NCI-H446 (cell line): ENCODE data around the gene STAG3.
A peak's percentile ranks its signal among the peaks of the same experiment; 100 is the strongest.
"Not testable (repeated sequence)": the region's sequence is repeated elsewhere in the genome, so short reads cannot be mapped to it uniquely, and the experiment has no call there.

Experiments
- DNase-seq, 2 experiments: peaks; one replicate each; lab custom pipeline; 2025; lab: John Stamatoyannopoulos, UW

Gene STAG3, protein sequence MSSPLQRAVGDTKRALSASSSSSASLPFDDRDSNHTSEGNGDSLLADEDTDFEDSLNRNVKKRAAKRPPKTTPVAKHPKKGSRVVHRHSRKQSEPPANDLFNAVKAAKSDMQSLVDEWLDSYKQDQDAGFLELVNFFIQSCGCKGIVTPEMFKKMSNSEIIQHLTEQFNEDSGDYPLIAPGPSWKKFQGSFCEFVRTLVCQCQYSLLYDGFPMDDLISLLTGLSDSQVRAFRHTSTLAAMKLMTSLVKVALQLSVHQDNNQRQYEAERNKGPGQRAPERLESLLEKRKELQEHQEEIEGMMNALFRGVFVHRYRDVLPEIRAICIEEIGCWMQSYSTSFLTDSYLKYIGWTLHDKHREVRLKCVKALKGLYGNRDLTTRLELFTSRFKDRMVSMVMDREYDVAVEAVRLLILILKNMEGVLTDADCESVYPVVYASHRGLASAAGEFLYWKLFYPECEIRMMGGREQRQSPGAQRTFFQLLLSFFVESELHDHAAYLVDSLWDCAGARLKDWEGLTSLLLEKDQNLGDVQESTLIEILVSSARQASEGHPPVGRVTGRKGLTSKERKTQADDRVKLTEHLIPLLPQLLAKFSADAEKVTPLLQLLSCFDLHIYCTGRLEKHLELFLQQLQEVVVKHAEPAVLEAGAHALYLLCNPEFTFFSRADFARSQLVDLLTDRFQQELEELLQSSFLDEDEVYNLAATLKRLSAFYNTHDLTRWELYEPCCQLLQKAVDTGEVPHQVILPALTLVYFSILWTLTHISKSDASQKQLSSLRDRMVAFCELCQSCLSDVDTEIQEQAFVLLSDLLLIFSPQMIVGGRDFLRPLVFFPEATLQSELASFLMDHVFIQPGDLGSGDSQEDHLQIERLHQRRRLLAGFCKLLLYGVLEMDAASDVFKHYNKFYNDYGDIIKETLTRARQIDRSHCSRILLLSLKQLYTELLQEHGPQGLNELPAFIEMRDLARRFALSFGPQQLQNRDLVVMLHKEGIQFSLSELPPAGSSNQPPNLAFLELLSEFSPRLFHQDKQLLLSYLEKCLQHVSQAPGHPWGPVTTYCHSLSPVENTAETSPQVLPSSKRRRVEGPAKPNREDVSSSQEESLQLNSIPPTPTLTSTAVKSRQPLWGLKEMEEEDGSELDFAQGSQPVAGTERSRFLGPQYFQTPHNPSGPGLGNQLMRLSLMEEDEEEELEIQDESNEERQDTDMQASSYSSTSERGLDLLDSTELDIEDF

DNA sequence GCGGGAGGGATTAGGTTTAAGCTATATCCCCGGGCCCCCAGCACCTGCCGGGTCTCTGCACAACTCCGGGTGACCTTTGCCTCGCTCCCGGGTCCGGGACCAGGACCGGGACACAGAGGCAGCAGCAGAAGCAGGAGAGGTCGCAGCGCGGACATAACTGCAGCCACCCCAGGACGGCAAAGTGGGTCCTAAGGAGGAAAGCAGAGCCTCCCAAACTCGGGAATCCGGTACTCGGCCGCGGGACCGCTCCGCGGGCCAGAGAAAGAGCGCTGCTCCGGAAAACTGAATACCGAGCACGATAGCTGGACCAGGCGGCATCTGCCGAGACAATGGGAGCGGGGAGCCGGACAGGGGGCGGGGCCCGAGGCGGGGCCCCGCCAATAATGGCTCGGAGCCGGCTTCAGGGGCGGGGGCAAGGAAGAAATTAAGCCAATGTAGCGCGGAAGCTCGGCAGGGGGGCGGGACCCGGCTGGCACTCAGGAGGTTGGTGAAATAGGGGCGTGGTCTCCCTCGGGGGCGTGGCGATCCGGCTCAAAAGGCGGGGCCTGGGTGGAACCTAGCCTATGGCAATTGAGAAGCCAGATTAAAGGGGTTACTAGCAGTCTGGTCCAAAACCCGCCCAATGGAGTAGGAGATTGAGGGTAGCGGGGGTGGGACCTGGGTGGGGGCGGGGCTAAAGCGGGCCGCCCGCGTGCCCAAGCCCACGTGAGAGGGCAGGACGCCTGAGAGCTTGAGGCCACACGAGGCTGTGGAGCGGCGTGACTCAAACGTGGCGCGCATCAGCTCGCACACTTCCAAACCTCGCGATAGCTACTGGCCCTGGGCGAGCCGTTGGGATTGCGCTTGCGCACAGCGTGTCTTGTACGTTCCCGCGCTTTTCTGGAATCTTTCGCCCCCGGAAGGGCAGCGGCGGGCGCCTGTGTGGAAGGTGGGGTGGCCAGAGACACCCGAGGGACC is at the start of gene STAG3, which contains the start of gene GPC2:
STAG3 (plus strand) TSS at position 874 of the 957 bp plus-strand sequence. CDS start 2,639 bp downstream, outside the sequence.
GPC2 (minus strand) TSS at position 337 of the 957 bp plus-strand sequence; CDS start at position 155, 182 bp downstream.
- peak; percentile 84 to 95 for DNase-seq

DNA sequence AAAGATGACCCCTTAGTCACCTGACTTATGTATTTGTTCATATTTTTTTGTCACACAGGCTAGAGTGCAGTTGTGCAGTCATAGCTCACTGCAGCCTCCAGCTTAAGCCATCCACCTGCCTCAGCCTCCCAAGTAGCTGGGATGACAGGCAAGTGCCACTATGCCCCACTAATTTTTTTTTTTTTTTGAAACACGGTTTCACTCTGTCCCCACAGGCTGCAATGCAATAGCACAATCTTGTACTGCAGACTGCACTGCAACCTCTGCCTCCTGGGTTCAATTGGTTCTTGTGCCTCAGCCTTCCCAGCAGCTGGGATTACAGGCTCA is 49.1 kb upstream of the STAG3 start:
- DNase-seq, result no peak

DNA sequence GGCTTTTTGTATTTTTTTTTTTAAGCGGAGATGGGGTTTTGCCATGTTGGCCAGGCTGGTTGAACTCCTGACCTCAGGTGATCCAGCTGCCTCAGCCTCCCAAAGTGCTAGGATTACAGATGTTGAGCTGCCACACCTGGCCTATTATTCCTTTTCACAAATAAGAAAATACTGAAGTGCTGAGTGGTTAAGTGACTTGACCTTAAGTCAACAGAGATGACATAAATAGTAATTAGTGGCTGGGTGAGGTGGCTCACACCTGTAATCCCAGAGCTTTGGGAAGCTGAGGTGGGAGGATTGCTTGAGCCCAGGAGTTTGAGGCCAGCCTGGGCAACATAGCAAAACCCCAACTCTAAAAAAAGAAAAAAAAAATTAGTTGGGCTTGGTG is 47.5 kb upstream of the STAG3 start:
- DNase-seq, result not testable (repeated sequence)

DNA sequence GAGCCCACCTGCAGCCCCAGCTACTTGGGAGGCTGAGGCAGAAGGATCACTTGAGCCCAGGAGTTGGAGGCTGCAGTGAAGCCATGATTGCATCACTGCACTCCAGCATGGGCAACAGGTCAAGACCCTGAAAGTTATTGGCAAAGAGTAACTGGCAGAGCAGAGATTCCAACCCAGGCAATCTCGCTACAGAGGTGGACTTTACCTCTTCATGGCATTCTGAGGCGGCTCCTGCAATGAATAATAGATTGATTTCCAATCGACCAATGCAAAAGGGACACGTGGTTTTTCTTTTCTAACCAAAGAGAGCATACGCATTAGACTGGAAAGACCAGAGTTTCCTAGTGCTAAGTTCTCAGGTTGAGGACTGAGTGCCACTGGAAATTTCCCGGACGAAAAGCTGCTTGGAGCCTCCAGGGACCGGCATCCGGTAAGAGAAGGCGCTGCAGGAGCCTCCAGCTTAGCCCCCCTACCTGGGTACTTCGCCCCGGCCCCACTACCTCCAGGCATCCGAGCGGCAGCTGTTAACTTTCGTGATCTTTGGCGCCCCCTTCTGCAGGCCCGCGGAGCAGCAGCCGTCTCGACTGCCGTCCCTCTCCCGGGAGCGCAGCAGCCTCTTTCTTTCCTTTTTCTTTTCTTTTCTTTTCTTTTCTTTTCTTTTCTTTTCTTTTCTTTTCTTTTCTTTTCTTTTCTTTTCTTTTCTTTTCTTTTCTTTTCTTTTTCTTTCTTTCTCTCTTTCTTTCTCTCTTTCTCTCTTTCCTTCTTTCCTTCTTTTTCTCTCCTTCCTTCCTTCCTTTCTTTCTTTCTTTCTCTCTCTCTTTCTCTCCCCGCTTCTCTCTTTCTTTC is 46.9 kb upstream of the STAG3 start:
- DNase-seq, result peak; percentile 23 to 70

DNA sequence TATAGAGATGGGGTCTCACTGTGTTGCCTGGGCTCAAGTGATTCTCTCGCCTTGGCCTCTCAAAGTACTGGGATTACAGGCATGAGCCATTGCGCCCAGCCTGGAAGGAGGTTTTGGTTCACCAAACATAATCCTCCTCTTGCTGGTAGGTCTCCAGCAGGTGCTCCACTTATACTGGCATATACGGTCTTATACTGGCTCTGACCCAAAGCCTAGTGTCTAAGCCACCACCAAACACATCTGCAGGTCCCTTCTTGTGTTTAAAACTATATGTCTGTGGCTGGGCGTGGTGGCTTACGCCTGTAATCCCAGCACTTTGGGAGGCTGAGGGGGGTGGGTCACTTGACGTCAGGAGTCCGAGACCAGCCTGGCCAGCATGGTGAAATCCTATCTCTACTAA is 45.6 kb upstream of the STAG3 start:
- no peak for DNase-seq

DNA sequence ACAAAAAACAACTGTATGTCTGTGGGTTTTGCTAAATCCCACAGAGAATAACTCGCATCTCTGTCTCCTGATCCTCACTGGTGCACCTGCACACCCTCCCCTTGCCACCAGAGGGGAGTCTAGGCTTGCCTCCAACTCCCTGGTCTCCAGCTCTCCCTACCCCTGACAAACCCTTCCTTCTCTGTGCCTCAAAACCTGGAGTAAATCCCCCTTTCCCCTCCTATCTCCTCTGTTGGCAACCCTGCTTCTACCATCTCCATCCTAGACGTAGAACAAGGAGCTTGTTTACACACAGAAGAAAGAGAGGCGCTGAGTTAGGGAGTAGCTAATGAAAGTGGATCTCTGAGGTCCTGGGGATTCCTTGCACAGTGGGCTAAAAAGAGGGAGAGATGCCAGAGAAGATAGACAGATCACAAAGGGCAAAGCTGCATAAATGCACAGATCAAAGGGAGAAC is 45.0 kb upstream of the STAG3 start:
- peak; percentile 7 to 59 for DNase-seq

DNA sequence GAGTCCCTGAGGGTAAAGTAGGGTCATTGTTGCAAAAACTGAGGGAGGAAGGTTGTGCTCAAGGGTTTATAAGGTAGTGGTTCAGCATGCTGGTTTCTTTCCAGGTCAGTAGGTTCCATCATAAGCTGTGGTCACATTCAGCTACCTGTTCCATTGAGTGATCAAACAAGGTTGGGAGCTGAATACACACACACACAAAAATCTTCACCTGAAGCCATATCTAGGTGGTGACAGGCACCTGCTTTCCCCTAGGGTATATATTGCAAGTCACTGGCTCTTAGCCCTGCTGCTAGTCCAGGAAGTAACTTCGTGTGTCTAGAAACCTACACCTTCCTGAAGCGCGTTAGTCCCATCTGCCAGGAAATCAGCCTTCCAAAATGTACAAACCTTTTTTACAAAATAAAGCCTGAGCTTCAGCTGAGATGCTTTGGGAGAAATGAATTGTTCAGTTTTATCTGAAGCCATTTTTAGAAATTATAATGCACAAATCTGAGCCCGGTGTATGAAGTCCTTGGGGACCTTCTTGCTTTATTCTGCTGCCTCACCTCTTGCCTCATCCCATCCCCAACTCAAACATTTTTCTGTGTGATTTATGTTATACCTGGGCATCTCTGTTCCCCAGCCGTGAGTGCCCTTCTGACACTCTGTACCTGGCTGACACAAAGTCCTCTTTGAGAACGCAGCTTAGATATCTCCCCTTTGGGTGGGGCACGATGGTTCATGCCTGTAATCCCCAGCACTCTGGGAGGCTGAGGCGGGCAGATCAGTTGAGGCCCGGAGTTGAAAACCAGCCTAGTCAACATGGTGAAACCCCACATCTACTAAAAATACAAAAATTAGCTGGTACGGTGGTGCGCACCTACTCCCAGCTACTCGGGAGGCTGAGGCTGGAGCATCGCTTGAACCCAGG is 39.6 kb upstream of the STAG3 start:
- no peak for DNase-seq

DNA sequence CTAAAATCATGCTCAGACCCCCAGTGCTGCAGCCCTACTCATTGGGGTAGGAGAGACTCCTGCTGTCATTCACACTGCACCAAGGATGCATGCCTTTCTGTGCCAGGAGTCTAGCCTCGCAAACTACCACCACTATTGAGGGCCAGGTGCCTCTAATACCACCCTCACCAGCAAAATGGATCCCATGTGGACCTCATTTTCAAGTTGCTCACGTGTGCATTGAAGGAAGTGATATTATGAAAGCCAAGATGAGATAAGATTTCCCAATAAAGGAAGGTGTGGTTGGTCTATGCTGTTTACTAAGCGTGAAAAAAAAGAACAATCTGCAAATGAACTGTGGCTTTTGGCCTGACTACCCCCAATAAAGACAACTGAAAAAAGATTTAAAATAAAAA is 36.2 kb upstream of the STAG3 start:
- DNase-seq, result no peak

DNA sequence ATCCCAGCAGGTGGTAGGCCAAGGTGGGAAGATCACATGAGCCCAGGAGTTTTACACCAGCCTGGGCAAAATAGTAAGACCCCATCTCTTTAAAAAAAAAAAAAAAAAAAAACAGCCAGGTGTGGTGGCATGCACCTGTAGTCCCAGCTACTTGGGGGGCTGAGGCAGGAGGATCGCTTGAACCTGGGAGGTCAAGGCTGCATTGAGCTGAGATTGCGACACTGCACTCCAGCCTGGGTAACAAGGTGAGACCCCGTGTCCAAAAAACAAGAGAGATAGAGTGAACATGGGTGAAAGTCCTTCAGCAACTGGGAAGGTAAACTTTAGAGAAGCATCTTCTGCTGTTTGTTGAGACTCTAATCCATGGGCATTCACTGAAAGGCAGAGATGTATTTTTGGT is 35.3 kb upstream of the STAG3 start:
- DNase-seq, result no peak

DNA sequence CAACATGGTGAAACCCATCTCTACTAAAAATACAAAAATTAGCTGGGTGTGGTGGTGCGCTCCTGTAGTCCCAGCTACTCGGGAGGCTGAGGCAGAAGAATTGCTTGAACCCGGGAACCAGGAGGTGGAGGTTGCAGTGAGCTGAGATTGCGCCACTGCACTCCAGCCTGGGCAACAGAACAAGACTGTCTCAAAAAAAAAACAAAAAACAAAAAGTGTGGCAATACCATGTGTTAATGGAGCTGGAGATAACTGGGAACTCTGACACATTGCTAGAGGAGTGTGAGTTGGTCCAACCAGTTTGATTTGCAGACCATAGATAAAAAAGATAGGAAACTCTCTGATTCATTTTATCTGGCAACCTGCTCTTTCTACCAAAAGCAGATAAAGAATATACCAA is 31.4 kb upstream of the STAG3 start:
- DNase-seq, result not testable (repeated sequence)

DNA sequence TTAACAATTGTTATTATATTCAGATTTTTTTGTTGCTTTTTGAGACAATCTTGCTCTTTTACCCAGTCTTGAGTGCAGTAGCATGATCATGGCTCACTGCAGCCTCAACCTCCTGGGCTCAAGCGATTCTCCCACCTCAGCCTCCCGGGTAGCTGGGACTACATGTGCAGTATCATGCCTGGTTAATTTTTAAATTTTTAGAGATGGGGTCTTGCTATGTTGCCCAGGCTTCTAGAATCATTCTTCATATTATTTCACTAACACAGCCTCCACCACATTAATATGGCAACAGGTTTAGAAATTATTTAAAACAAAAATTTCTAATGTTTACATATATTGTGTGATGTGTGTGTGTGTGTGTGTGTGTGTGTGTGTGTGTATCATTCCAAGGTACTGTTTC is 30.4 kb upstream of the STAG3 start:
- DNase-seq, result no peak

DNA sequence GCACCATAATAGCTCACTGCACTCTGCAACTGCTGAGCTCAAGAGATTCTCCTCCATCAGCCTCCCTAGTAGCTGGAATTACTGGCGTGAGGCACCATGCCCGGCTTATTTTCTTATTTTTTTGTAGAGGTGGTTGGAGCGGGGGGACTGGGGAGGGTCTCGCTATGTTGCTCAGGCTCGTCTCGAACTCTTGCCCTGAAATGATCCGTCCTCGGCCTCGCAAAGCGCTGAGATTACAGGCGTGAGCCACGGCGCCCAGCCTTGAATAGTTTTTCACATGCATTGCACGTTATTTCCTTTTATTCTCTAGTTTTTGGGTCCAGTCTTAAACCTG is 29.5 kb upstream of the STAG3 start:
- no peak for DNase-seq

DNA sequence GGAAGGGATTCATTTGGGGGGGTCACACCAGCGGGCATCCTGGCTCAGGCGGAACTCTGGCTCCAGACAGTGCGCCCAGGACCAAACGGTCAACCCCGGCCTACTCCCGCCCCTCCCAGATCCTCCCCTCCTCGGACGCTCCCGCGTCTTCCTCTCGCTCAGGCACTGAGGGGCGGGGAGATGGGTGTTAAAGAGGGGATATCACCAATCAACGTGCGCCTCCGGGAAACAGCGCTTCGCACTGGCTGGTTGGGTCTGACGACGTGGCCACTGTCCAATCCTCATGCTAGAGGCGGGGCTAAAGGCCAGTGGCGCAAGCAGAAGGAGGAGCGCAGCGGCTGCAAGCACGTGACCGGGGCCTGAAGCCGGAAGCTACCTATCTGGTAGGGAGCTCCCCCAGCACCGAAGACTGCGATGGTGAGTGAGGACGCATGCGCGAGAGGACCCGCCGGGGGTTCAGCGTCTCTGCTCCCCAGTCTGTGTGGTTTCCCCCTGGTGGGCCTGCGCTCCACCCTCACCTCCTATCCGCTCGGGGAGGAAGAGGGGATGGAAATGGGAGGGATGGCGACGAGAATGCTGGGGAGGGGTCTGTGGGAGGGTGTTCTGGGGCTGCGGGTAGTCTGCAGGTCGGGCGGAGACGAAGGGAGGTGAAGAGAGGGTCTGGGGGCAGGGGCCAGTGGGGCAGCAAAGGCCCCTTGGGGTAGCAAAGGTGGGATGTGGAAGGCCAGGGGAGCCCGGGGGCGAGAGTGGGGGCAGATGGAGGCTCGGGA is 29.0 kb upstream of the STAG3 start, which contains the start of gene LAMTOR4:
LAMTOR4 (plus strand) TSS at position 360 of the 770 bp plus-strand sequence; CDS start at position 415, 55 bp downstream.
- peak; percentile 86 to 98 for DNase-seq

DNA sequence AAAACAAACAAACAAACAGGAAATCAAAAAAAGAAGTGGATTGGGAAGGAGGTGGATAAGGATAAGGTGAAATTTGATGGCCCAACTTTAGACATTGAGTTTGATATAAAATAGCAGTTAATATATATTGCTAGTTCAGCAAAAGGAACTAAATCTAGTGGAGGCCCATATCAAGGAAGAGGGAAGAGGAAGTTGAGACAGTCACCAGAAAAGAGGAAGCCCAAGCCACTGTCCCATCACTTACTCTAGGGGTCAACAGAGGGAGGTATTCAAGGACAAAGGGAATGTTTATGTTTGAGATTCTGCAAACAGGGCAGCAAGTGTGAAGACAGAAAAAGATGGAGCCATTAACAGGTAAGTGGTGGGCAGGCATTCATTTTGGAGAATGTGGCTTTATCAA is 25.3 kb upstream of the STAG3 start:
- no peak for DNase-seq

DNA sequence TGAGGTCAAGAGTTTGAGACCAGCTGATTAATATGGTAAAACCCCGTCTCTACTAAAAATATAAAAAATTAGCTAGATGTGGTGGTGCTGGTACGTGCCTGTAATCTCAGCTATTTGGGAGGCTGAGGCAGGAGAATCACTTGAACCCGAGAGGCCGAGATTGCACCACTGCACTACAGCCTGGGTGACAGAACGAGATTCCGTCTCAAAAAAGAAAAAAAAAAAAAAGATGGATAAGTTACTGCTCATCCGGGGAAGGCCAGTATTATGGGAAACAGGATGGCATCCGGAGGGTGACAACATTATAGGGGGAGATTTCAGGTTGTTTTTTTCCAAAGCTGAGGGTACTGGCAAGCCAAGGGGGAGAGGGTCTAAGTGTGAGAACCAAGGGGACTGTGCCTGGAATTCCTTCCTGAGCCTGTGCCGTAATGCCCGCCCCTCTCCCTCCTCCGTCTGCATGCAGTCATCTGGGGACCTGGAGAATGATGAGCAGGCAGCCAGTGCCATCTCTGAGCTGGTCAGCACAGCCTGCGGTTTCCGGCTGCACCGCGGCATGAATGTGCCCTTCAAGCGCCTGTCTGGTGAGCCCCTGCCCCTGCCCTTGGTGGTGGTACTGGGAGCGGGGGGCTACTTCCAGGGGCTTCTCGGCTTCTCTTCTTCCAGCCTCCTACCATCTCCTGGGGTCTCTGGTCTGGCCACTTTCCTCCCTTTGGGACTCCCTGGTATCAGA is 24.6 kb upstream of the STAG3 start:
- DNase-seq, result no peak

DNA sequence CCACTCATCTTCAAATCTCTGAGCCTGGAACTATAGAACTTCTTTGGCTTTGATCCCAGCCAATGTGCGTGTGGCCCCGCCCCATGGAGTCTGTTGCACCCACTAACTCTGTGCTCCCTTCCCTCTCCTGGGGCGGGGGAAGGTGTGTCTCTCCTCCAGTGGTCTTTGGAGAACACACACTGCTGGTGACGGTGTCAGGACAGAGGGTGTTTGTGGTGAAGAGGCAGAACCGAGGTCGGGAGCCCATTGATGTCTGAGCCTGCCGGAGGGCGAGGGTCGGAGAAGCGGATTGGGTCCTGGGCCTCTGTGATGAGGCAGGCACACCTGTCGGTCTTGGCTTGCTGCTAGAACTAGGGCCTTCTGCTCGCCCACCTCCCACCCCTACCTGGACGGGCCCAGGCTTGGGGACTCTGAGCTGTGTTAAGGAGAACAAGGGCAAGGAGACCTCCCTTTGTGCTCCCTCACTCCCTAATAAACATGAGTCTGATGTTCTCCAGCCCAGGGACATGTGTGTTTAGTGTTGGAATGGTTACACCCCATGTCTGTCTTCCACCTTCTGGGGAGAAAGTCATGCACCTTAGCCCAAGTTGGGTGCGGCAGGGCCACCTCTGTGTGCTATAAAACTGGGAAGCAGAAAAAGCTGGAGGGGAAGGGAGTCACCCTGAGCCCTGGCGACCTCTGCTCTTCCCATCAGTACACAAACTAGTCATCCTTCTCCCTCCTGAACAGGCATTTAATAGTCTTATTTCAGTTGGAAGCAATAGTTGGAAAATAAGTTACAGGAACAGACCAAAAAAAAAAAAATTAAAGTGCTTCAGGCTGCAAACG is 23.8 kb upstream of the STAG3 start:
- DNase-seq, result no peak
